ENCODE results near the gene GUCY2D.

Gene GUCY2D

DNA sequence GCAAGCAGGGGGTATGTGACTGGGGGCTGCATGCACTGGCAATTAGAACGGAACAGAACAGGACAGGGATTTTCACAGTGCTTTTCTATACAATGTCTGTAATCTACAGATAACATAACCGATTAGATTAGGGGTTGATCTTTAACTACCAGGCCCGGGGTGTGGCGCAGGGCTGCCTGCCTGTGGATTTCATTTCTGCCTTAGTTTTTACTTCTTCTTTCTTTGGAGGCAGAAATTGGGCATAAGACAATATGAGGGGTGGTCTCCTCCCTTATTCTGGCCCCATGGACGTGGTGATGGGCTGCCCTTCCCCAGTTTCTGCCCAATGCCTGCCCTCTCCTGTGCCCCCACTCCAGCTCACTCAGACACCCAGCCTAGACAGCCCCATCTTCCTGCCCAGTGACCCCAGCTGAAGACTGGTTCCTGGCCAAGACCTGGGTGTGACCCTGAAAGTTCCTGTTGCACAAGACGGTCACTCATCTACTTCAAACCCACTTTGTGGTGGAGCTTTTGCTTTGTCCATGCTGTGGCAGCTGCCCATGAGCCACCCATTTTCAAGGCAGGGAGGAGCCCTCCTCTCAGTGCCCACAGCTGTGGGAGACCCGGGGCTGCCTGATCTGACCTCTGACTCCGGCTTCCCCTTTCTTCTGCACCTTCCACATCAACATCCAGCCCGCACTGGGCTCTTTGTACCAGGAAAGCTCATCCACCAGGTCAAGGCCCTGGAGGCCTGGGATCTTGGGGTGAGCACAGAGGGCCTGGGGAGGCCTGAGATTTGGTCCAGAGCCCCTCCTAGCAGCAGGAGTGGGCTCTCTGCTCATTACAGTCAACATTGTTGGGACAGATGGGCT is 66.5 kb downstream of the GUCY2D start:
- DNase-seq = no peak

GRCh38 chr17:8069587-8069860 is 67.1 kb downstream of the GUCY2D start:
- no peak for DNase-seq
